ENCODE results near the gene HDAC10.

The HDAC10 gene

DNA sequence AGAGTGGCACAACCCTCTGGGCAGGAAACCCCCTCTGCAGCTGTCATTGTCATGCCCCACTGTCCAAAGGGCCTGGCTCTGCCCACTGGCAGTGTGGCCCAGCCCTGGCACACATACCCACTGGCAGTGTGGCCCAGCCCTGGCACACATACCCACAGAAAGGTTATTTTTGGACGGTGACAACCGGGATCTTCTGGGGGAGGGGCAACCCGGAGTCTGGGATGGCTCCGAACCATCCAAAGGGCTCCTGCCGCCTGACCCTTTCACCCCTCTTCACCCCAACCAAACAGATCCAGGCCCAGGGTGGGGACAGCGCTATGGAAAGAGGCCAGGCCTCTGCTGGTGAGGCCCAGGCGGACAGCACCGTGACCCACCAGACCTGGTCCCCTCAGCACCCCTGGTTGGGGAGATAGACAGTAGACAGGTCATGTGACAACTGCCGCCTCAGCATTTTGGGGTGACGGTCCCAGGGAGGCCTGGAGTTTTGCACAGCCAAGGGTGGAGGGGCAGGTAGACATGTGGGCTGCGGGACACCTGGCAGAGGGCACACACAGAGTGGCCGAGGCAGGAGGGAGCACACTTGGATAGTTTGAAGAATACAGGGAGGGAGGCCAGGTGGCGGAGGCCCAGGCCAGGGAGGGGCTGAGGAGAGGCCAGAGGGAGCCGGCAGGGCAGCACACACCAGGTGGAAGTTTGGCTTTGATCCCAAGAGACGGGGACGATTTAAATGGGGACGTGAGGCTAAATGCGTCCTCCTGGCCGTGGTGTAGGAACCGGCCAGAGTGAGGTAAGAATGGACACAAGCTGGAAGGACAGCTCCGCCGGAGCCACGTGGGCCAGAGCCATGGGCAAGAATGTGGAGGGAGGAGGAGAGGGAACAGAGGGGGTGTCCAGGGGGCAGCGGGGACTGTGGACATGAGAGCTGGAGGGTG, 7.6 kb upstream of the HDAC10 start:
- Mint-ChIP-seq H3K9me3 (no peaks in the 10 kb centered on the region), H3K27ac (no peak overlapping the region), H3K36me3 (ENCODE audit: low read depth) (no peaks in the 10 kb centered on the region), H3K27me3 (ENCODE audit: low read depth) (peaks cover 10% of the 10 kb centered on the region), H3K4me1 (ENCODE audit: low read depth) (peaks cover 4% of the 10 kb centered on the region), H3K4me3 (no peak overlapping the region)

GRCh38 chr22:50257451-50258360, 6.6 kb upstream of the HDAC10 start:
- Mint-ChIP-seq H3K9me3 (no peaks in the 10 kb centered on the region), H3K27me3 (ENCODE audit: low read depth) (peaks cover 10% of the 10 kb centered on the region), H3K27ac (no peak overlapping the region), H3K4me3 (no peak overlapping the region), H3K4me1 (ENCODE audit: low read depth) (peaks cover 4% of the 10 kb centered on the region), H3K36me3 (ENCODE audit: low read depth) (no peaks in the 10 kb centered on the region)

GRCh38 chr22:50257041-50257440, 6.0 kb upstream of the HDAC10 start:
- Mint-ChIP-seq H3K4me1 (ENCODE audit: low read depth) (peaks cover under 1% of the 10 kb centered on the region), H3K4me3 (no peak overlapping the region), H3K27me3 (ENCODE audit: low read depth) (peaks cover 5% of the 10 kb centered on the region), H3K27ac (no peak overlapping the region), H3K9me3 (no peaks in the 10 kb centered on the region), H3K36me3 (ENCODE audit: low read depth) (no peaks in the 10 kb centered on the region)

DNA sequence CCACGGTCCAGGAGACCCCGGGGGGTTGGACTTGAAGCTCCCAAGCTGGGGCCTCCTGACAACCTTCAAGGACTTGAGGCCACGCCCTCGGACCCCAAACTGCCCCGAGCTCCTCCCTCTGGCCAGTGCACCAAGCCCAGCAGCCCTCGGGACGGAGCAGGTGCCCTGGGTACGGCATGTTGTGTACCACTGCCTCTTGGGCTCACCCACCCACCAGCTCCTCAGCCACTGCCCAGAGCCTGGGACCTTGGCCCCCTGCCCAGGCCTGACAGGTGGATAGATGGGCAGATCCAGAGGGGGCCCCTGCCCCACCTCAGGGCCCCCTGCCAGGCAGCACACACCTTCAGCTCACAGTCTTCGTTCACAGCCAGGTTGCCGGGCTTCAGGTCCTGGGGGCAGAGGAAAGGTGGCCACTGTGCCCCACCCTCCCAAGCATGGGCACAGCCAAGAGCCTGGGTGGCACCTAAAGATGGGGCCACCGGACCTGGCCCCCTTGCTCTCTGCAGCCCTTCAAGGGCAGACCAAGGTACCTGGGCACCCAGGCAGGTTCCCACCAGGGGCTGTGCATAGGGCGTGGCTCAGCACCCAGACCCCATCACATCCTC, 5.3 kb upstream of the HDAC10 start:
- H3K36me3 Mint-ChIP-seq (ENCODE audit: low read depth), result no peaks in the 10 kb centered on the region

GRCh38 chr22:50255607-50256006, 4.5 kb upstream of the HDAC10 start:
- Mint-ChIP-seq H3K9me3 (no peaks in the 10 kb centered on the region), H3K36me3 (ENCODE audit: low read depth) (peaks cover 1% of the 10 kb centered on the region), H3K27me3 (ENCODE audit: low read depth) (peaks cover 3% of the 10 kb centered on the region), H3K4me3 (no peak overlapping the region), H3K4me1 (ENCODE audit: low read depth) (peaks cover 1% of the 10 kb centered on the region), H3K27ac (no peak overlapping the region)

More for the DNA sequence above, 5.3 kb upstream of the HDAC10 start:
- H3K27ac Mint-ChIP-seq, result no peak overlapping the region
- H3K4me1 Mint-ChIP-seq (ENCODE audit: low read depth), result no peaks in the 10 kb centered on the region
- peaks cover 3% of the 10 kb centered on the region for H3K27me3 Mint-ChIP-seq (ENCODE audit: low read depth)
- no peaks in the 10 kb centered on the region for H3K9me3 Mint-ChIP-seq
- no peak overlapping the region for H3K4me3 Mint-ChIP-seq

- Mint-ChIP-seq H3K27me3 (ENCODE audit: low read depth) (peaks cover 3% of the 10 kb centered on the region), H3K27ac (no peak overlapping the region), H3K9me3 (no peaks in the 10 kb centered on the region), H3K36me3 (ENCODE audit: low read depth) (peaks cover 1% of the 10 kb centered on the region), H3K4me3 (no peak overlapping the region), H3K4me1 (ENCODE audit: low read depth) (peaks cover 5% of the 10 kb centered on the region)
Measured at GRCh38 chr22:50255099-50255498, 4.0 kb upstream of the HDAC10 start.

DNA sequence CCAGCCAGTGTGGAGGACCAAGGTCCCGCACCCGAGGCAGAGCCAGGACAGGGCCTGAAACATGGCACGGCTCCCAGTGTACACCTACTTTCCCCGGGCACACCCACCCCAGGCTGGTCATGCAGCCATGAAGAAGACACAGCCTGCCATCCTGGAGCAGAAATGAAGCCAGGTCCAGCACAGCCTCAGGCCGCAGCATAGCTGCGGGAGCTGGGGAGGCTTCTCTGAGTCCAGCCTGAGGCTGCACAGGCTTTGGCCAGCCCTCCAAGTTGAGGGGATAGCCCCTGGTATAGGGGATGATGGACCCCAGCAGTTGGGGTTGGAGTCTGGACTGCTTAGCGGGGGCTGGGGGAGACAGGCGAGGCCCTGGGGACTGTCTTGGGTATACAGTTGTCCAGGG, 2.9 kb upstream of the HDAC10 start:
- H3K27ac Mint-ChIP-seq, result no peak overlapping the region

DNA sequence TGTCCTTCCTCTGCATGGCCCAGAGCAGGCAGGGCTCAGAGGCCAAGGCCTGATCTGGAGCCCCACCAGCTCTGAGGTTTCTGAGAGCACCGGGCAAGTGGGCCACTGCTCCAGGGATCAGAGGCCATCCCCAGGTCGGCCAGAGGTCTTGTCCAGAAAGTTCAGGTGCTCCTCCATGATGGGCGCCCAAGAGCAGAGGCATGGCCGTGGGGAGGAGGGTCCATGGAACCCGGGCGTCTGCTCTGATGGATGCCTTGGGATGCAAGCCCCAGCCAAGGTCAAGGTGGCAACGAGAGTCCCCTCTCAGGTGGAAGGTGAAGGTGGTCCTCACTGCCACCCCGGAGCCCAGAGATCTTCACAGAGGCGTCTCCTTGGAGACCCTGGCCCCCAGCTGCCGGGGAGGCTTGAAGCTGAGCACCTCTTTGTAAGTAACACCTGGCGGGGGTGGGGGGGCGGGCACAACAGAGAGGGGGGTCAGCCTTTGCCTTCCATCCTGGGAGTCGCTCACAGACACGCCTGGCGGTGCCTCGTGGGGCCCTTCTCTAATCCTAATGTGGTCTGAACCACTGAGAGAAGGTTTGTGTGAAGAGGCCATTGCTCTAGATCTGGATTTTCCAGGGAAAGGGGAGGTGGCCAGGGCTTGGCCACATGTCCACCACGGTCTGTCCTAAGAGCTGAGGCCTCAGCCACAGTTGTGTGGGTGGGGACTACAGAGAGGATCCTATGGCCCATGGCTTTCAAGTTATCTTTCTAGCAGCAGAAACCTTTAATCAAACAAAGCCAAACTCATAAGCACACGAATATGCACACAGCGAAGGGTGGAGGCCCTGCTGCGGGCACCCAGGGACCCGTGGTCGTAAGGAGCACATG, 2.2 kb upstream of the HDAC10 start:
- peaks cover 5% of the 10 kb centered on the region for H3K4me1 Mint-ChIP-seq (ENCODE audit: low read depth)
- H3K36me3 Mint-ChIP-seq (ENCODE audit: low read depth), result peaks cover 1% of the 10 kb centered on the region
- no peaks in the 10 kb centered on the region for H3K9me3 Mint-ChIP-seq
- no peak overlapping the region for H3K27ac Mint-ChIP-seq
- H3K4me3 Mint-ChIP-seq, result no peak overlapping the region
- no peaks in the 10 kb centered on the region for H3K27me3 Mint-ChIP-seq (ENCODE audit: low read depth)

More for the DNA sequence above, 2.9 kb upstream of the HDAC10 start:
- H3K36me3 Mint-ChIP-seq (ENCODE audit: low read depth), result peaks cover 1% of the 10 kb centered on the region
- H3K27me3 Mint-ChIP-seq (ENCODE audit: low read depth), result peaks cover 1% of the 10 kb centered on the region
- no peak overlapping the region for H3K4me3 Mint-ChIP-seq
- H3K9me3 Mint-ChIP-seq, result no peaks in the 10 kb centered on the region
- peaks cover 5% of the 10 kb centered on the region for H3K4me1 Mint-ChIP-seq (ENCODE audit: low read depth)

DNA sequence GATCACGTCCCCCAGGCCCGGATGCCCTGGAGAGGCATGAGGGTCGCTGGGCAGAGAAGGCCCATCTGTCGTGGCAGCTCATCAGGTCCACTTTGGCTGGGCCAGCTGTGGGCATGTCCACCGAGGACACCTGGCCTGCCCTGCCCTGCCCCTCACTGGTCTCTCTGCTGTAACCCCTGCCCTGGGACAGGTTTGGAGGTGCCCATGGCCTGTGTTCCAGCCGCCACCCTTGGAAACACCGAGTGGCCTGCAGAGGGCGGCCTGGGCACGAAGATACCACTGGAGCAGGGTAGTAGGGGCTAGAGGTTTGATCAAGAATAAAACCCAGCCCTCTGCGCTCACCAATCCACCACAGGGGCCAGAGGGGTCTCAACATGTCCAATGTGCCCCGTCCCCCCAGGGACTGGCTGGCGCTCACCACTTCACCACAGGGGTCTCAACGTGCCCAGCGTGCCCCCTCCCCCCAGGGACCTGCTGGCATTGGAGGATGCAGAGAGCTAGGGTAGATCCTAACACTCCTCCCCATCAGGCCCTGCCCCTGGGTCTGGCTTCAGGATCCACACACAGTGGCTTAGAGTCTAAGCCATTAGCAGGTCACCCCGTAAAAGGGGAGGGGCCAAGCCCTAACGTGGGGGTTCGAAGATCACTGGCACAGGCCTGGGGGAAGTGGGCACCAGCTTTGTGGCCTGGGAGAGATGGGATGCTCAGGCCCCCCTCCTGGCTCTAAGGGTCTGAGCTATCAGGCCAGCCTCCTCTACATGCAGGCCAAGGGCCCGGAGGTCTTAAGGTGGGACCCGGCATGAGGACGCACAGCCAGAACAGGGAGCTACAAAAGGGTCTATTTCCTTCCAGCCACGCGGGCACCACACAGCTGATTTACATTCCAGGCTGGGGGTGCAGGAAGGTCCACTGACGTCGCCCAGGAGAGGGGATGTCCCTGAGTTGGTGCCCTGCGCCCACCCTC, 1.3 kb upstream of the HDAC10 start:
- no peak overlapping the region for H3K4me3 Mint-ChIP-seq
- peaks cover 8% of the 10 kb centered on the region for H3K4me1 Mint-ChIP-seq (ENCODE audit: low read depth)
- no peaks in the 10 kb centered on the region for H3K27me3 Mint-ChIP-seq (ENCODE audit: low read depth)
- no peaks in the 10 kb centered on the region for H3K9me3 Mint-ChIP-seq
- H3K27ac Mint-ChIP-seq, result no peak overlapping the region
- H3K36me3 Mint-ChIP-seq (ENCODE audit: low read depth), result peaks cover 6% of the 10 kb centered on the region

DNA sequence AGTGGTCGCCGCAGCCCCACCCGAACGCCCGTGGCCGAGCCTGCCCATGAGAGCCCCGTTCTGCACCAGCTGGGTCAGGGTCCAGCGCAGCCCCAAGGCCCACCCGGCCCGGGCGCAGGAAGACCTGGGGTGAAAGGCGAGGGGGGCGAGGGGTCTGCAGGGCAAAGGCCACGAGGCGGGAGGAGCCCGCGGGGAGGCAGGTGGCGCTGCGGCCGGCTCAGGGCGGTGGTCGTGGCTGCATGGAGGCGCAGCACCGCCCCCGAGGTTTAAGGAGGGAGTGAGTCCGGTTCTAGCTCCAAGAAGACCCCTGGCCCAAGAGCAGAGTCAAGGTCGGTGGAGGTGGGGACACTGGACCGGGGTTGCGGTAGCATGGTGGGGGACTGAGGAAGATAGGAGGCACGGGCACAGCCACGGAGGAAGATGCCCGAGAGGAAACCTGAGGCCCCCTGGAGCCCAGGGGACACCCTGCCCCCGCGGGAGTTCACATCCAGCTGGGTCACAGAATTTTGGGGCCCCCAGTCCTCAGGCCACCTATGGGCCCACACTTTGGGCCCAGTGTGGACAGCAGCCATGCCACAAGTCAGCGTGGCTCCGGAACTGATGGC, 514 bp upstream of the HDAC10 start:
- Mint-ChIP-seq H3K9me3 (no peaks in the 10 kb centered on the region), H3K4me1 (ENCODE audit: low read depth) (peaks cover 8% of the 10 kb centered on the region), H3K4me3 (no peak overlapping the region), H3K27me3 (ENCODE audit: low read depth) (no peaks in the 10 kb centered on the region), H3K27ac (no peak overlapping the region), H3K36me3 (ENCODE audit: low read depth) (peaks cover 8% of the 10 kb centered on the region)

- peak overlapping the region; percentile 84 for H3K4me3 Mint-ChIP-seq
- H3K27me3 Mint-ChIP-seq (ENCODE audit: low read depth), result no peaks in the 10 kb centered on the region
- H3K9me3 Mint-ChIP-seq, result no peaks in the 10 kb centered on the region
- peaks cover 8% of the 10 kb centered on the region for H3K36me3 Mint-ChIP-seq (ENCODE audit: low read depth)
- H3K27ac Mint-ChIP-seq, result peak overlapping the region; percentile 31
- H3K4me1 Mint-ChIP-seq (ENCODE audit: low read depth), result peaks cover 8% of the 10 kb centered on the region
Measured at GRCh38 chr22:50250249-50250554, 863 bp downstream of the HDAC10 start.

GRCh38 chr22:50249341-50250248, 1.5 kb downstream of the HDAC10 start:
- Mint-ChIP-seq H3K27ac (no peak overlapping the region), H3K27me3 (ENCODE audit: low read depth) (no peaks in the 10 kb centered on the region), H3K4me1 (ENCODE audit: low read depth) (peaks cover 10% of the 10 kb centered on the region), H3K36me3 (ENCODE audit: low read depth) (peaks cover 11% of the 10 kb centered on the region), H3K4me3 (peak overlapping the region; percentile 84), H3K9me3 (no peaks in the 10 kb centered on the region)

Data from T-helper 1 cell treated with Interleukin-12 subunit alpha and Interleukin-12 subunit beta and Interleukin-4 antibody, amounts not matched to agents 30 μg/mL and 1 μg/mL, for 36 hours (primary cell).